Measurements from ENCODE around the gene KRT17. TPM values are rescaled to one million over a fixed set of nuclear protein-coding genes. Genes with fewer than 3 reads are reported as not detected.
A peak's percentile ranks its signal among the peaks of the same experiment; 100 is the strongest.

KRT17 gene
- 1,205 TPM for total RNA-seq

DNA sequence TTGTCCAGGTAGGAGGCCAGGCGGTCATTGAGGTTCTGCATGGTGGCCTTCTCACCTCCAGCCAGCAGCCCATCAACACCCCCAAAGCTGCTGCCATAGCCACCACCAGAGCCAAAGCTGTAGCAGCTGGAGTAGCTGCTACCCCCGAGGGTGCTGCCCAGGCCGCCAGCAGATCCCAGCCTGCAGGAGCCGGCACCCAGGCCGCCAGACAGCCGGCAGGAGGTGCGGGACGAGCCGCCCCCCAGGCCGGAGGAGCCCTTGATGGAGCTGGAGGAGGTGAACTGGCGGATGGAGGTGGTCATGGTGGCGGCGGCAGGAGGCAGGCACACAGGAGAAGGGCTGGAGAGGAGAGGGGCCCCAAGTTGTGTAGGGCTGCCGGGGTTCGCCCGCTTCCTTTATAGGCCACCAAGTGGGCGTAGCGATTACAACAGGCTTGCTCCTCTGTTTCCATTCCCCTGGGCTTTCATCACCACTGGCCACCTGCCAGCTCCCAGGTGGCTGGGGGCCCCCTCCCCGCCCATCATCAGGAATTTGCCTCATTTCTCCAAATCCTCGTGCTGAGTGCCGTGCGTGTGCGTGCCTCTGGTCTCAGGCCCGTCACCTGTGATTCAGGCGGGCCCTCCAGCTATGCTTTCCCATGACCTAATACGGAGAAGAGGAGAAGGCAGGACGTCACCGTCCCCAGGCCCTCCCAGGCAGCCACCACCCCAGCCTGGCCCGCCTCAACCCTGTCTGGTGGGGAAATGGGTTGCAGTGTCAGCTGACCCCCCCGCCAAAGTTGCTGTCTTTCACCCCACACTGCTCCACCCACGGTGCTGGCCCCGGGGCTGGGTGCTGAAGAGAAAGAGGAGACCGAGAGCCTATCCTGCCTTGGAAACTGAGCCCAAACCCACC is at the start of gene KRT17:
Gene KRT17 (minus strand): TSS at position 368 of the 894 bp plus-strand sequence. CDS start 66 bp downstream, at position 302.
- no peak for DNase-seq

DNA sequence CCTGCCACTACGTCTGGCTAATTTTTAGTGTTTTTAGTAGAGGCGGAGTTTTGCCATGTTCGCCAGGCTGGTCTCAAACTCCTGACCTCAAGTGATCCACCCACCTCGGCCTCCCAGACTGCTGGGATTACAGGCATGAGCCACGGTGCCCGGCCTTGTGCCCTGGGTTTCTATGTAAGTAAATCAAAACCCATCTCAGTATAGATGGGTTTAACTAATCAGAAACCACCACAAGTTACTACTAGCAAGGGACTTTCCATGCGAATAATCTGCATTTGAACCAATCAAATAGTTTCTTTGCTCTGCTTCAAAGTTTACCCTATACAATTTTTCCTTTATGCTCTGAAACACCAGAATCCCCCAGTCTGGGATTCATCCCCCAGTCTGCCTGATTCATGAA is 47.8 kb upstream of the KRT17 start:
- DNase-seq: no peak

DNA sequence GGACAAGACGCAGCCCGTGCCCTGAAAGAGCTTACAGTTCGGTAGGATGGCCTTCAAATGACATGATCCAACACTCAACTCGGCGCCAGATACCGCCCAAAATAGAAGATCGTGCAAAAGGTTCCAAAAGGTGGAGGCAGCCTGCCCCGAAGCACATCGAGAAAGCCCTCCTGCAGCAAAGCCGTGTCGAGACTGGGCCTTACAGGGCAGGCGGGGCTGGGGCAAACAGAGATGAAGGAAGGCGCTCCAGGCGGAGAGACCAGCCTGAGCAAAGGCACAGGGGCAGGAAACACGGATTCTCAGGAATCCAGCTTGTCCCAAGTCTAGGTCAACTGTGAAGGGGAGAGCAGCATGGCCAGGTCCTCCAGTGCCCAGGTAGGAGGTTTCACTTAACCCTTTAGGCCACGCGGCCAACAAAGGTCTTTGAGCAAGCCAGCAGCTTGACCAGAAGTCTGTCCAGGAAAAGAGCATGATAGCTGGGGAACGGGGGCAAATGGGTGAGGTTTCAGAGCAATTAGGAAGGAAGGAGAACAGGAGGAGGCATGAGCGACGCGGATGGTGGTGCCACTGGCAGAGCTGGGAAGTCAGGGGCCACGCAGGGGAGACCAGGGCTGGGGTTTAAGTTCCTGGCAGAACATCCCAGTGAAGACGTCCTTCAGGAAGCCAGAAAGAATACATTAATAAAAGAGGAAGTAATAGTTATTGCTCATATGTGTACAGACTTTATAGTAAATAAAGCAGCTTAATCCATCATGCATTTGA is 43.1 kb upstream of the KRT17 start:
- DNase-seq: no peak

DNA sequence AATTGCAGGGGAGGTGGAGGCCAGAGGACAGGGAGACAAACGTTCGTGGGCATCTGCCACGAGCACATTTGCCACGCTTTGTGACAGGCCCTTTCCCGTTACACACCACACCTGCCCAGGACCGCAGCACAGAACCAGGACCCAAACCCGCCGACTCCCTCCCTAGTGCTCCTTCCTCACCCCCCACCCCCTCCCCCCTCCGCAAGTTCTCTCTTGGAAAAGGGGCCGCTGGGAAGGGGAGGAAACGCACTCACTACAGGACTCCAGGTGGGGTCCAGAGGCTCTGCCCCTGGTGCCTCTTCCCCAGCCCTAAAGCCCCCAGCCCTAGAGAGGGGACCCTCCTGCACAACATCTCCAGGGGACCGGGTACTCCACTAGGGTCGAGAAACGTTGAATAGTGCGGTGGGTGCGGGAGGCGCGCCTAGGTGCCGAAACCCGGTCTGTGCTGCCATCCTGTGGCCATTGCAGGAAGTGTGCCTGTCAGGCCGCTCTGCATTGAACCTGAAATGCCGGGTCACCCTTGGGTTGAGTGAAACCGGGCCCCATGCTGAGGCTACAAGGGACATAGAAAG is 42.4 kb upstream of the KRT17 start:
- DNase-seq: peak; percentile 60

DNA sequence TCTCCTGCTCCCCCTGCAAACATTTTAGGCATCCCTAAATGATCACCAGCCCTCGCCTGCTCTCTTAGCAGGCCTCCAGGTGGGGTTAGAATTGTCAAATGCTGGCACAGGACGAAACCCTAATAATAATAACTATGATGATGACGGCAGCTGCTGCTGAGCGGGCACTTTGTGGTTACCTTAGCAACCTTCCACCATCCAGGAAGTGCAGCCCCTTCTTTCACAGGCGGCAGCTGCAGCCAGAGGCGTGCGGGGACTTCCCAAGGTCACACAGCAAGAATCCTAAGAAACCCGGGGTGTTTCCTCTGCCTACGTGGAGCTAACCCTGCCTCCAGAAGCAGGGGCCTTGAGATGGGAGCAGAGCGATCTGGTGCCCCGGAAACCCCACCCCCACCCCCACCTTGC is 41.9 kb upstream of the KRT17 start:
- DNase-seq: no peak

DNA sequence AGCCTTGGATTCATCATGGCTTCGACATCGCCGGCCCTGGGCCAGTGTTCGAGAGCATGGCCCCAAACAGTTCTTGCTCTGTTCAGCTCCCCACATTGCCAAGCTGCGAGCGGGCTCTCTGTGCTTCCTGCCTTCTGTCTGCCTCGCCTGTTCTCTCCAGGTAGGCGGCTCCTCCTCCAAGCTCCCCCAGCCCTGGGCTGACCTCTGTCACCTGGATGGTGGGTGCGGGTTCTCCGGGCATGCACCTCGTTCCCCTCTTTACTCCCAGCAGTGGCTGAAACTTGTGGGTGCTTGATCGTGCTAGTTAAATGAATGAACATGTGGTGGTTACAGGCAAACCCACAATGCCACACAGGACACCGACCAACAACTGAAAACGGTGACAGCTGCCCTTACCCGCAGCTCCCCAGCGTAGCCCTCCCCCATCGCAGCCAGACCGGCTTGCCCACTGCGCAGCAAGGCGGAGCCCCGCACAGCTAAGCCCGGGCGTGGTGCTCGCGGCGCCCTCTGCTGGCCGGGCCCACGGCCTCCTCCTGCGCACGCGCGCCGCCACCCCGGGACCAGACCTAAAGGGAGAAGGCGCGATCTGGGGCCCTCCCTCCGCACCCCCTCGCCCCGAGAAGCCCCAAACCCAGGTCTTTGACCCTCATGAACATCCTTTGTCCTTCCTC is 41.3 kb upstream of the KRT17 start:
- peak; percentile 72 for DNase-seq

DNA sequence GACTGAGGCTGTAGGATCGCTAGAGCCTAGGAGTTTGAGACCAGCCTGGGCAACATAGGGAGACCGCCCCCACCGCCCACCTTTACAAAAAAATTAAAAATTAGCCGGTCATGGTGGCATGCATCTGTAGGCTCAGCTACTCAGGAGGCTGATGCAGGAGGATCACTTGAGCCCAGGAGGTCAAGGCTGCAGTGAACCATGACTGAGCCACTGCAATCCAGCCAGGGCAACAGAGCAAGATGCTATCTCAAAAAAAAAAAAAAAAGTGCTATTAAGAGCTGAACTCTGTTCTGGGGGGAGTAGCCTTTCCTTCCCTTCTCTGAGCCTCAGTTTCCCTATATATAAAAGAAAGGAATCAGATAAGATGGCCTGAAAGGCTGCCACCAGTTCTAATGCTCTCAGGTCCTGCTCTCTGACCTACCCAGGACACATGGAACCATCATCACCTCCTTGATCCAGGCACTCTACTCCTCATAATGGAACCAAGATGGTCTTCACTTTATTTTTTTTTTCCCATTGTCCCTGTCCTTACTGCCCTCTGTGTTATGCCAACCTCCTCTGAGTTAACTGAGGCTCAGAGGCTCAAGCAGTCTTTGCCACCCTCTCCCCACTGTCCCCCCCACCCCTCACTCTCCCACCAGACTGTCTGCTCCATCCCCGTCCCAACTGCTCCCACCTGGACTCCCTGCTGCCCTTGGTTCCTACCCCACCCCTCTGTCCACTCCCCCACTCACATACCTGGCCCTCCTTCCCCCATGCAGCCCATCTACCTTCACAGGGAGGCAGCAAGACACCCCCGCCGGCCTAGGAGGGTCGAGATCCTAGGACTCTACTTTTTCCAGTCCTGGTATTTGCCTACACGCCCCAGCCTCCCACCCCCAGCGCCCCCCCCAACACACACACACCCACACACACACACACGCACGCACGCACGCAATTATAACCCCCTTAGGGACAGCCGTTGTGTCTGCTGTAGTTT is 40.5 kb upstream of the KRT17 start:
- DNase-seq: no peak

DNA sequence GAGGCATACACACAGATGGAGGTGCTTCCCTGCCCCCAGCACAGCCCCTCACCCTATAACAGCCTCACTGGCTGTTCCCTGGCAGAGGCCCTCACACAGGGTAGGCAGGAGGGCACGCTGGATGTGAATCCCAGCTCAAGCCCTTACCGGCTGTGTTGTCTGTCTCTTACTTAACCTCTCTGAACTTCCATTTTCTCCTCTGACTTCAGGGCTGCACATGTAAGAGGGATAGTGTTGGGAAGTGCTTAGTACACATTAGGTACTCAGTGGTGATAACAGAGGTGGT is 39.7 kb upstream of the KRT17 start:
- no peak for DNase-seq

DNA sequence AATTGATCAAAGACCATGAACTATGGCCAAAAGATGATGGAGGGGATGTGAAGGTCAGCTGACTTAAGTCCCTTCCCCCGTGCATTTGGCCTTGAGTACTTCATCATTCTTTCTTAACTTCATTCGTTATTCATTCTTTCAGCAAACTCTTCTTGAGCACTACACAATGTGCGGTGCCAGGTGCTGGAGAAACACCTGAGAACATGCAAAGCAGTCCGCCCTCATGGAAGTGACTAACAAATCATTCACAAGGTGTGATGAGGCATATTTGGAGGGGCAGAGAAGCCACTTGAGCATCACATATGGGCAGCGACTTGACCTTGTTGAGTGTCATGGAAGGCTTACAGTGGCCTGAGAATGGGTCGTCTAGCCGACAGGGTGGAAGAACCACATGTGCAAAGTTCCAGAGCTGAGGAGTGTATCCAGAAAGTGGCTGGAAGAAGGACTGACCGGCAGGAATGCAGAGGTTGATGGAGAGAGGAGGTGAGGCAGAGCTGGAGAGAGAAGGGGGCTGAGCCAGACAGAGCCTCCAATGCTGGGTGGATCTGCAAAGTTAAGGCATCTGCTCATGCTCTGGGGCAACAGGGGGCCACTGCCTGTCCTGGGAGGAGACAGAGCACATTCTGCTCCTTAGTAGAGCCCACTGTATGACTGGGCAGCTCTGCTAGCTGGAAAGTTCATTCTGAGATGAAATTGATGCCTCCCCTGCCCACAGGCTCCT is 39.2 kb upstream of the KRT17 start:
- no peak for DNase-seq

DNA sequence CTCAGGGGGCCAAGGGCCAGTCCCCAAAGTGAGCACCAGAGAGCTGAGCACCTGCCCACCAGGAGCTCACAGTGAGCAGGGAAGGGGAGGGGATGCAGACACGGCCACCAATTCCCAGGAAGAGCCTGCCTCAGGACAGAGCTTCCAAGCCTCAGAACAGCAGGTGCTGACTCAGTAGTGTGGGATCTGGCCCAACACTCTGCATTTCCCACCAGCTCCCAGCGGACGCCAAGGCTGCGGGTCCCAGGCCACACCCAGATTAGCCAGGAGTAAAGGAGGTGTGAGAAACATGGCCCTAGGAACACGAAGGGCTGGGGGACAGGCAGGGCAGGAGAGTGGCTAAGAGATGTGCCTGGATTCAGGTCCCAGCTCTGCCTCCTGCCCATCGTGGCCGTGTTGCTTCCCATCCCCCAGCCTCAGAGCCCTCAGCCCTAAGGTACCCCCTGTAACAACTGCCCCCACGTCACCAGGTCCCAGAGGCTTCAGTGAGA is 35.9 kb upstream of the KRT17 start:
- no peak for DNase-seq

DNA sequence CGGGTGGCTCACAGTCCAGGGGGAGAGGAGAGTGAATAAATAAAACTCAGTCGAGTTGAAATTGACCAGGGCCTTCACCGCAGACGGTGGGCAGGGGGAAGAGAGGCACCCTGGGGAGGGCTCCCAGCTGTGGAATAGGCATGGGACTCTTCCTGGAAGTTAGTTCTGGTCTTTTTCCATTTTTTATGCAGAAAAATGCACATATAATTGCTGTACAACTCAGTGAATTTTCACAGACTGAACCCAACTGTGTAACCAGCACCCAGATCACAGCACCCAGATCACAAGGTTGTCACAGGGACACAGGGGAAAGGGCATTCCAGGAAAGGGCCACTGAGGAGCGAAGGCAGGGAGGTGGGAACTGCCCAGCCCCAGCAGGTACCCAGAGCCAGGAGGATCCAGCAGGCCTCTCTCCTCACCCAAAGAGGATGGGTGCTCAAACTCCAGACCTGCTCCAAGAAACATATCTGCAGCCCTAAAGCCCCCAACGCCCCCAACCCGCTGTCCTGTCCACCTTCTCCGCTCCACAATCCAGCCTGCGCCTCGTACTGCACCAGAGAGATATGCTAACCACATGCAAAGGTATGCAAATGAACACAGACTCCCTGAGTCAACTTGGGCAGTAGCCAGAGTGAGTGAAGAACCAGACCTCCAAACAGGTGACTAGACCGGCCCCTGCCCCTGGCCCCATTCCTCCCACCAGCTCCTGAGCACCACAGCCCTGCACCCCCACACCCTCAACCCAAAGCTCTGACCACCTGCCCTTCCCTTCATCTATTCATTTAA is 35.2 kb upstream of the KRT17 start:
- DNase-seq: no peak

DNA sequence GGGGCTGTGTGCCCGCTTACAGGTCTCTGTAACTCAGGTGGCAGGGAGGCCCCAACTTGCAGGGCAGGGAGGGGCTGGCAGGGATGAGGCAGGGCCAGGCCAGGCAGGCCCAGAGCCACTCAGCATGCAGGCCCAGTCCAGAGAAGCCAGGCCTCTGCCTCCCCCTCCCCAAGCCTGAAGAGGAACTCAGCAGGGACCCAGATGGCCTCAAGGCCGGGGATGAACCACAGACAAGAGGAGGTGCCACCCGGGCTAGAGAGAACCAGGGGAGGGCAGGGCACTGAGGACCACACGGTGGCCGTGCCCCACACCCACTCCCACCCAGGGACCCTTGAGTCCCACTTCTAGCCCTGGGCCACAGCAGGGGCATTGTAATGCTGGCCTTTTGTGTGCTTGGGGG is 34.5 kb upstream of the KRT17 start:
- DNase-seq: no peak

DNA sequence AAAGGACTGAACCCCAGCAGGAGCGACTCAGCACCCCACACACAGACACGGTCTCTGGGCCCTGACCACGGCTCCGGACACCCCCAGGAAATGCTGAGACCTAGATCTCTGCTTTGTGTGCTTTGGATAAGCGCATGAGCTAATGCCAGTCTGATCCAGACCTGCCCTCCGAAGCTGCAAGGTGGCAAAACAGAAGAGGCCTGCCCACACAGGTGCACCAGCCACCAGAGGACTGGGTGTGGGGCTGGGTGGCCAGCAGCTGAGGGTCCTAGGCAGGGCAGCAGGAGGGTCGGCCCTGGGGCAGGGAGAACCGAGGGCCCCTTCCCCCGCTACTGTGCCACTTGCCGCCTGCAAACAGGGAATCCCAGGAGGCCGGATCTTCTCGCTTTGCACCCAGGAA is 33.6 kb upstream of the KRT17 start:
- no peak for DNase-seq

DNA sequence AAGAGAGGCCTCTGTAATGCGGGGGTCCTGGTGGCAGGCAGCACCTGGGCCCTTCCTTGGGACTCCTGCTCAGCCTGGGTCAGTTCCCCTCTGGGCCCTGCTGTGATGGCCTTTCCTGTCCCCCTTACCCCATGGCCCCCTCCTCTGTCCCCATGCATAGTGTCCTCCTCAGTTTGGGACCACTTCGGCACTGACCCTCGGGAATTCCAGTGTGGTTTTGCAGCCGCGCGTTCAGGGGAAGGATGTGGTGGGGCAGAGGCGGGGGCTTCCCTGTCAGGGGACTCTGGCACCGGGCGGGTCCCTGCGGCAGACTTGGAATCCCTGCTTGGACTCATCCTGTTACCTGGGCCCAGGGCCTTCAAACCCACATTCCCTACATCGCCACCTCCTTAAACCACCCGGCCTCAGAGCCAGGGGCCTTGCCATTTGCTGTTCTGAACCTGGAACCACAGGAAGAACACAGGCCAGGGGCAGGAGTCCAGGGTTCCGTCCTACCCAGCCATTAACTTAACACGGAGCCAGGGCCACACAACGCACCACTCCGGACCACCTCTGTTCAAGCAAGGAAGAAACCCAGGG is 32.9 kb upstream of the KRT17 start:
- no peak for DNase-seq

DNA sequence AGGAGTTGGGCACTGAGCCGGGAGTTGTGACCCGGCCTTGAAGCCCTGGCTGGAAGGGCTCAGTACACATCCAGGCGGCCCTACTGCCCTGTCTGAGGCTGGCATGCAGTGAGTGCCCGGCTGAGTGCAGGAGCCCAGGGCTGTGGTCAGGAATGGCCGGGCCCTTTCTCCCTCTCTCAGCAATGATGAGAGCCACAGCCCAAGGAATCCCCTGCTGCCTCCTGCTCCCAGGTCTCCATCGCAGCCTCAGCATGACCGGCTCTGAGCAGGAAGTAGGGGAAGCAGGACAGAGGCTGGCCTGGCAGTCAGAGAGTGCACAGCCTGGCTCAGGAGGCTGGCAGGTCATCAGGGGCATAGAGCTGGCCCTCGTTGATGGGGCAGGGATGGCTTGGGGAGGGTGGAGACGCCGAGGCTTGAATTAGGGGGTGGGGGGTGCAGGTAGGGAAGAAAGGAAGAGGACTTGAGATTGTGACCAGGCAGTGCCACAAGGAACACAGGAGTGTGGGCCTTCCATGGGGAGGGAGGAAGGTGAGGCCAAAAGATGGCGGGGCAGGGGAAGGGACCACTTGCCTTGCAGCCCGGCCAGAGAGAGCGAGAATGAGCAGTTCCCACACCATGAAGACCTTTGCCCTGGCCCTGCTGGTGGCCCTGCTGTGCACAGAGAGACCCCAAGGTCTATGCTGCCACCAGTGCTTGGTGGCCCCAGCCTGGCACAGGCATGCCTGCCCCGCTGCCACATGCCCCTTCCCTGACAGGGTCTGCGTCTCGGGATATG is 32.1 kb upstream of the KRT17 start:
- no peak for DNase-seq

DNA sequence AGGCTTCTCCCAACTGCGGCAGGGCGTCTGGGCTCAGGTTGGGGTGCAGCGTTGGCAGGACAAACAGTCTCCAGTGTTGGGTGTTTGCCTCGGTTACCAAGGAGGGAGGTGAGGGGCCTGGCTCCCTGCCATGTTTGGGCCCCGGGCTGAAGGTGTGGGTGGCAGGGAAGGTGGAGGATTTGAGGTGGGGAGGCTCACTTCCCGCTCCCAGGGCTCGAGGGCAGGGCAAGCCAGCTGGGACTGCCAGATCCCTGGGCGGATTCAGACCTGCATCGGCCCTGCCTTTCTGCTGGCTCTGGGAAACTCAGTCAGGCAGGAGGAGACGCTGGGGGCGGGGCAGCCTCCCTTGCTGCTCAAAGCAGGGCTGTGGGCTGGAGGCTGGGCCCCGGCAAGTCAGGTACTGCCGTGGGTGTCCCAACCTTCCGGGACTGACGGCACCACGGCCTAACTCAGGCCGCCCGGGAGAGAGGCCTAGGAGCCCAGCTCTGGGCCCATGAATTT is 31.3 kb upstream of the KRT17 start:
- DNase-seq: no peak

DNA sequence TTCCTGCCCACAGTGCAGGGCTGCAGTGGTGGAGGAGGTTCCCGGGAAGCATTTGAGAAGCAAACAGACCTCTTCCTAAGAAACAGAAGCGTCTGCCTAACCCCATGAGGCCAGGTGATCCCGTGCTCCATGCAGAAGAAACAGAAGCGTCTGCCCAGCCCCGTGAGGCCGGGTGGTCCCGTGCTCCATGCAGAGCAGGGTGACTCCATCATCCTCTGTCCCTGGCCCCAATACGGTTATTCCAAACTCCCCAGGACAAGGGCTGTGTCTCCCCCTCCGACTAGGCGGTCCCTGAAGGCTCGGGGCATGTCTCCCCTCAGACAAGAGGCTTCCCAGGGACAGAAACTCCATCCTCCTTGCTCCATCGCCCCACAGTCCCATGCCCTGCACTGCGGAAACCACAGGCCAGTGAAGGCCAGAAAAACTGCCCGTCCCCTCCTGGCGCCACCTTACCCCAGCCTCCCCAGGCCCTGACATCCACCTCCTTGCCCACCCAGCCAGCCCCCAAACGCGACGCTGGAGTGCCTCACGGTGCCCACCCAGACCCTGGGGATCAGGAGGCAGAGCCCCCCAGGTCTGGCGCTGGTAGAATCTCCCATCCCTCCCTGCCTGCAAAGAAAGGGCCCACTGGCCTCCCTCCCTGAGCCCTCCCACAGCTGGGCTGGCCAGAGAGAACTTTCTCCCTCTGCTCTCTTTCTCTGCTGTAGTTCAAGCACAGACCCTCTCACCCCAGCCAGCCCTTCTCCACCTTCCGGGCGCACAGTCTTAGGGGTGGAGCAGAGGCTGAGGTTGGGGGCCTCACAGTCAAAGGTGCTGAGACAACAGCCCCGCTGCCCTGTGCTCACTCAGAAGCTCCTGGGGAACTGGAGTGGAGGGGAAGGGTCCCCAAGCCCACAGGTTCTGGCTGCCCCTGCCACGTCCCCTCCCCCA is 30.6 kb upstream of the KRT17 start:
- DNase-seq: no peak

All from skin of body (tissue), 2 donors.